Thyroid gland (tissue), 4 donors: ENCODE data around the gene PACS1.

ENCODE experiments used
- CTCF ChIP-seq, 6 experiments: fragments of 200-600 bp in 3 of 6; fragments of 450-650 bp in 3 of 6; sonication (generic) in 3 of 6; IDR thresholded peaks; one replicate each; pipeline ENCODE4 v1.5.1; 2016 to 2019; ENCODE audit warnings: antibody characterized with exemption in 6 of 6, mild to moderate bottlenecking in 2 of 6, inconsistent platforms in 1 of 6, moderate library complexity in 1 of 6
- POLR2A ChIP-seq, 2 donors: fragments of 450-650 bp; IDR thresholded peaks; one replicate each; pipeline ENCODE4 v1.6.1; 2017; ENCODE audit warnings: antibody characterized with exemption in 2 of 2, mild to moderate bottlenecking in 2 of 2, moderate library complexity in 1 of 2

GRCh38 chr11:66203847-66204246 lies 133.8 kb downstream of the PACS1 start:
- no peak for TF ChIP-seq CTCF (IDR thresholded peaks at IDR 0.05)
- no peak for TF ChIP-seq POLR2A (IDR thresholded peaks at IDR 0.05)
